Activated CD8-positive, alpha-beta memory T cell treated with anti-CD3 and anti-CD28 coated beads for 1 hour (primary cell): ENCODE measurements around the gene ZMIZ2.
"Not testable (repeated sequence)": the region's sequence is repeated elsewhere in the genome, so short reads cannot be mapped to it uniquely, and the experiment has no call there.

Experiments
- DNase-seq, 2 donors: peaks; one replicate each; pipeline ENCODE4 v3.0.0-alpha.2; 2020; ENCODE audit warnings: low read depth in 1 of 2; ENCODE audit errors: extremely low read depth in 1 of 2

Gene ZMIZ2

GRCh38 chr7:44727158-44727936 is 21.3 kb upstream of the ZMIZ2 start:
- DNase-seq: no peak

GRCh38 chr7:44727937-44728262 is 20.7 kb upstream of the ZMIZ2 start:
- no peak for DNase-seq

GRCh38 chr7:44729949-44730590 is 18.6 kb upstream of the ZMIZ2 start:
- no peak for DNase-seq

- DNase-seq: not testable (repeated sequence)
Measured at GRCh38 chr7:44732971-44733370, 15.7 kb upstream of the ZMIZ2 start.

- no peak for DNase-seq
Measured at GRCh38 chr7:44733708-44734481, 14.8 kb upstream of the ZMIZ2 start.

- no peak for DNase-seq
Measured at GRCh38 chr7:44735403-44736165, 13.1 kb upstream of the ZMIZ2 start.

- DNase-seq: no peak
Measured at GRCh38 chr7:44736896-44737295, 11.8 kb upstream of the ZMIZ2 start.

GRCh38 chr7:44738051-44738723 is 10.5 kb upstream of the ZMIZ2 start:
- no peak for DNase-seq

GRCh38 chr7:44738876-44739665 is 9.6 kb upstream of the ZMIZ2 start:
- DNase-seq: no peak

GRCh38 chr7:44740055-44740454 is 8.6 kb upstream of the ZMIZ2 start:
- no peak for DNase-seq

GRCh38 chr7:44743750-44744149 is 4.9 kb upstream of the ZMIZ2 start:
- no peak for DNase-seq

GRCh38 chr7:44748948-44749731 is 493 bp downstream of the ZMIZ2 start:
- no peak for DNase-seq

- DNase-seq: no peak
Measured at GRCh38 chr7:44749992-44750391, 1.3 kb downstream of the ZMIZ2 start.

GRCh38 chr7:44750424-44750823 is 1.8 kb downstream of the ZMIZ2 start:
- DNase-seq: no peak

- no peak for DNase-seq
Measured at GRCh38 chr7:44750921-44751571, 2.4 kb downstream of the ZMIZ2 start.

- no peak for DNase-seq
Measured at GRCh38 chr7:44752822-44753221, 4.2 kb downstream of the ZMIZ2 start.

- no peak for DNase-seq
Measured at GRCh38 chr7:44754802-44755697, 6.4 kb downstream of the ZMIZ2 start.
